Measurements from ENCODE around the gene DYSF.
A peak's percentile ranks its signal among the peaks of the same experiment; 100 is the strongest.

The DYSF gene

DNA sequence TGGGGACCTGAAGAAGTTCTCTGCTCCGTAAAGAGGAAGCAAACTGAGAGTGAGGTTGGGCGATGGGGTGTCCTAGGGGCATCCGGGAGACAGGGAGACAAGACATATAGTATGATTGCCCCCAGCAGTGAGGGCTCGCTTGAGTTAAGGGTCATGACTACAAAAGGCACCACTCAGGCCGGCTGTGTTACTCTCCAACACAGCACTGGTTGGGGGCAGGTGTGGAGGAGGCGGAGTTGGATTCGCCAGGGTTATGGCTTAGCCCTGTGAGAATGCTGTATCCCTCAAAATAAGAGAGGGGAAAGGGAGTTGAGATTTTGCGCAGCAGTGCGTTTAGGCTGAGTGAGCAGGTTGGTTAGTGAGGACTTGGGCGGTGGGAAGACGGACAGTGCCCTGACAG lies 12.0 kb downstream of the DYSF start:
- no peak overlapping the region for H3K27ac ChIP-seq (ENCODE audit: insufficient read depth in 1 of 2, low read depth in 1 of 2, low read length in 2 of 2, poor library complexity in 1 of 2, severe bottlenecking in 2 of 2)
- no peak overlapping the region for H3K4me3 ChIP-seq (ENCODE audit: control insufficient read depth in 1 of 7, extremely low read depth in 1 of 7, insufficient read depth in 4 of 7, low read depth in 2 of 7, low read length in 6 of 7)
- peaks cover 0 to 17% (median 15%) of the 10 kb centered on the region in 4 experiments for H3K4me1 ChIP-seq (ENCODE audit: control extremely low read depth in 1 of 4, control insufficient read depth in 4 of 4, insufficient read depth in 4 of 4, low read length in 3 of 4)
- POLR2A ChIA-PET = no interaction called here
- DNase-seq = no peak
- H3K36me3 ChIP-seq (ENCODE audit: control insufficient read depth in 4 of 4, insufficient read depth in 4 of 4, low read length in 3 of 4) = no peaks in the 10 kb centered on the region
- H3K9me3 ChIP-seq (ENCODE audit: control extremely low read depth in 1 of 5, control insufficient read depth in 4 of 5, insufficient read depth in 2 of 5, low read depth in 1 of 5, low read length in 4 of 5) = peaks cover 0 to 15% (median 11%) of the 10 kb centered on the region in 5 experiments
- CTCF ChIA-PET = no interaction called here
- 48% methylated on average over 11 of the region's 11 CpGs for WGBS (ENCODE audit: insufficient coverage)
- peaks cover 2 to 75% (median 38%) of the 10 kb centered on the region in 5 experiments for H3K27me3 ChIP-seq (replicated peaks in 2 of 5; ENCODE audit: control insufficient read depth in 4 of 5, insufficient read depth in 5 of 5, low read length in 4 of 5)

DNA sequence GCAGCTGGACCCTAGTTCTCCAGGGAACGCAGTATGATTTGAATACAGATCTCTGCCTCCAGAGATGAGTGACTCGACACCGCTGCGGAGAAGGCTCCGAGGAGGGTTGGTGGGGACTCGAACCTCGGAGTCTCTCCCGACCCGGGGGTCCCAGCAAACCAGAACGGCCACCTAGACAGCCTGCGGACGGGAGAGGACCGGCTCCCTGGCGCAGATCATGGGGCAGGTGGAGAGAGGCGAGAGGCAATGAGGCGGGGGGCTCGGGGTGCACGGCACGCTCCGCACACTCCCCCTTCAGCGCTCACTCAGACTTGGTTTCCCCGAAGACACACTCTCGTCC lies 12.6 kb downstream of the DYSF start:
- H3K4me1 ChIP-seq (ENCODE audit: control extremely low read depth in 1 of 4, control insufficient read depth in 4 of 4, insufficient read depth in 4 of 4, low read length in 3 of 4) = peaks cover 0 to 17% (median 15%) of the 10 kb centered on the region in 4 experiments
- WGBS (ENCODE audit: insufficient coverage) = 4% methylated on average over 15 of the region's 23 CpGs
- ChIA-PET CTCF (interaction anchor here (0.5 kb wide), 1 partner anchor 13 kb away, joined by 3 read pairs; no protein-coding TSS in a partner anchor), POLR2A (no interaction called here)
- H3K4me3 ChIP-seq (ENCODE audit: control insufficient read depth in 1 of 7, extremely low read depth in 1 of 7, insufficient read depth in 4 of 7, low read depth in 2 of 7, low read length in 6 of 7) = peak overlapping the region in 6 of 7 experiments; percentile 13 to 86 (median 76)
- H3K36me3 ChIP-seq (ENCODE audit: control insufficient read depth in 4 of 4, insufficient read depth in 4 of 4, low read length in 3 of 4) = no peaks in the 10 kb centered on the region
- peaks cover 2 to 75% (median 38%) of the 10 kb centered on the region in 5 experiments for H3K27me3 ChIP-seq (replicated peaks in 2 of 5; ENCODE audit: control insufficient read depth in 4 of 5, insufficient read depth in 5 of 5, low read length in 4 of 5)
- no peak for DNase-seq
- H3K9me3 ChIP-seq (ENCODE audit: control extremely low read depth in 1 of 5, control insufficient read depth in 4 of 5, insufficient read depth in 2 of 5, low read depth in 1 of 5, low read length in 4 of 5) = peaks cover 0 to 15% (median 11%) of the 10 kb centered on the region in 5 experiments
- no peak overlapping the region for H3K27ac ChIP-seq (ENCODE audit: insufficient read depth in 1 of 2, low read depth in 1 of 2, low read length in 2 of 2, poor library complexity in 1 of 2, severe bottlenecking in 2 of 2)

DNA sequence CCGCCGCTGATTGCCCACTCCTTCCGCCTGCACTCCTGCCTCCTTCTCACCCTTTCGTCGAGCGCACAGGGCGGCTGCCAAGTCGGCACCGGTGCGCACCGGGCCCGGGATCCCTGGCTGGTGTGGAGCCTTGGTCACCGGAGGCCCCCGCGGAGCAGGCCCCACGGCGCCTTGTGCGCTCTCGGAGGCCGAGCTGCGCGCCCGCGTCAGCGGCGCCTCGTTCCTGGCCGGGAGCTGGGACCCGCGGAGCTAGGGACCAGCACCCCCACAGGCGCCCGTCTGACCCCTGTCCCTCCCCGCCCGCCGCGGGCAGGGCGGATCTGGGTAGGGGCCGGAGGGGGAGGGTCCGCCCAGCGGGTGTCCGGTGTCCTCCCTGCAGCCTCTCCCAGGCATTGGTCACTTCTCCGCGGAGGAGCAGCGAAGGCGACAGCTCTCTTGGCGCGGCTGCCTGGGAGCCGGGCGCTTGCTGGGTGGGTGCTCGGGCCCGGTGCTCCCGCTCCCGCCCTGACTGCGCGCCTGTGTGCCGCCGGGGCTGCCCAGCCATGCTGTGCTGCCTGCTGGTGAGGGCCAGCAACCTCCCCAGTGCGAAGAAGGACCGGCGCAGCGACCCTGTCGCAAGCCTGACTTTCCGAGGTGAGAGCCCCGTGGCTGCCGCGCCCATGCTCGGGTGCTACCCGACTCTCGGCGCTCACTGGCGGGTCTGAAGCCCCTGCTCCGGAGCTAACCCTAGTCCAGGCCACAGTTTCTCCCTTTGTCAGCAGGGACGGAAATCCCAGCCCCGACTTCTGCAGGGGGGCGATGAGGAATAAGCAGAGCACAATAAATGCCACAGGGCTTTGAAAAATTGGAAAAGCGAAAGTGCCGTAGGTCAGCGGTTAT lies 13.2 kb downstream of the DYSF start:
- ChIA-PET POLR2A (no interaction called here), CTCF (interaction anchor here (0.5 to 0.8 kb wide), 3 partner anchors 11 to 15 kb away, joined by 3 read pairs; no protein-coding TSS in a partner anchor)
- peaks cover 0 to 15% (median 11%) of the 10 kb centered on the region in 5 experiments for H3K9me3 ChIP-seq (ENCODE audit: control extremely low read depth in 1 of 5, control insufficient read depth in 4 of 5, insufficient read depth in 2 of 5, low read depth in 1 of 5, low read length in 4 of 5)
- peaks cover 2 to 75% (median 40%) of the 10 kb centered on the region in 5 experiments for H3K27me3 ChIP-seq (replicated peaks in 2 of 5; ENCODE audit: control insufficient read depth in 4 of 5, insufficient read depth in 5 of 5, low read length in 4 of 5)
- H3K27ac ChIP-seq (ENCODE audit: insufficient read depth in 1 of 2, low read depth in 1 of 2, low read length in 2 of 2, poor library complexity in 1 of 2, severe bottlenecking in 2 of 2) = no peak overlapping the region
- 0% methylated on average over 57 of the region's 78 CpGs for WGBS (ENCODE audit: insufficient coverage)
- peak in 2 of 3 donors; percentile 23 to 37 for DNase-seq
- H3K4me3 ChIP-seq (ENCODE audit: control insufficient read depth in 1 of 7, extremely low read depth in 1 of 7, insufficient read depth in 4 of 7, low read depth in 2 of 7, low read length in 6 of 7) = peak overlapping the region; percentile 53 to 86 (median 74)
- H3K36me3 ChIP-seq (ENCODE audit: control insufficient read depth in 4 of 4, insufficient read depth in 4 of 4, low read length in 3 of 4) = no peaks in the 10 kb centered on the region
- H3K4me1 ChIP-seq (ENCODE audit: control extremely low read depth in 1 of 4, control insufficient read depth in 4 of 4, insufficient read depth in 4 of 4, low read length in 3 of 4) = peaks cover 0 to 17% (median 15%) of the 10 kb centered on the region in 4 experiments

DNA sequence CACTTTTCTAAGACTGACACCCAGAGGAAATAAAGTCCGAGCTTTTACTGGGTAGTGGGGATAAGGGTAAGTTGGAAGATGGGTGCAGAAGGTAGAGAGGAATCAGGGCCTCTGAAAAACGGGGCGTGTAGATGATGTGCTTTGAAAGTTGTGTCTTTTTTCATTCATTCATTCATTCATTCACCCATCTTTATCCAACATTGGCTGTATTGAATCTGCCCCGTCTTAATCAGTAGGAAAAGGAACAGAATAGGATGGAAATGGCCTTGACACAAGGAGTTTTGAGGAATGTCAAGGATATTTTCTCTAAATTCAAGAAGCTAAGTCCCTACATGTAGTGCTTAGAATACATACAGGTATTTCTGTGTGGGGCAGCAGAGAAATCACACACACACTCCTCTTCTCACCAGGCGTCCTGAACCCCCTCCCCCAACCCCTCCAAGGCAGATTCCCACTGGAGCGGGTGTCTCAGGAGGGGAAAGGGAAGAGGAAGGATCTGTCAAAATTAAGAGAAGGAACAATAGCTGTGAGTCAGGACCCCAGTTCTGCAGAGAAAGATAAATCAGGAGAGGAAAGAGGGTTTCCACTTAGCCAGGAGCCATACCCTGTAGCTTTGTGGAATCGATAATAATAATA lies 13.9 kb downstream of the DYSF start:
- Histone ChIP-seq H3K36me3 (ENCODE audit: control insufficient read depth in 4 of 4, insufficient read depth in 4 of 4, low read length in 3 of 4) (no peaks in the 10 kb centered on the region), H3K4me1 (ENCODE audit: control extremely low read depth in 1 of 4, control insufficient read depth in 4 of 4, insufficient read depth in 4 of 4, low read length in 3 of 4) (peaks cover 0 to 17% (median 15%) of the 10 kb centered on the region in 4 experiments), H3K9me3 (ENCODE audit: control extremely low read depth in 1 of 5, control insufficient read depth in 4 of 5, insufficient read depth in 2 of 5, low read depth in 1 of 5, low read length in 4 of 5) (peaks cover 0 to 11% (median 9%) of the 10 kb centered on the region in 5 experiments), H3K4me3 (ENCODE audit: control insufficient read depth in 1 of 7, extremely low read depth in 1 of 7, insufficient read depth in 4 of 7, low read depth in 2 of 7, low read length in 6 of 7) (peak overlapping the region in 6 of 7 experiments; percentile 65 to 86 (median 76)), H3K27ac (ENCODE audit: insufficient read depth in 1 of 2, low read depth in 1 of 2, low read length in 2 of 2, poor library complexity in 1 of 2, severe bottlenecking in 2 of 2) (no peak overlapping the region), H3K27me3 (replicated peaks in 2 of 5; ENCODE audit: control insufficient read depth in 4 of 5, insufficient read depth in 5 of 5, low read length in 4 of 5) (peaks cover 2 to 75% (median 40%) of the 10 kb centered on the region in 5 experiments)
- DNase-seq = no peak
- 0% methylated on average over 2 of the region's 7 CpGs for WGBS (ENCODE audit: insufficient coverage)
- ChIA-PET CTCF (interaction anchor here (0.8 kb wide), 1 partner anchor 12 kb away, joined by 3 read pairs; no protein-coding TSS in a partner anchor), POLR2A (interaction anchor here (0.6 kb wide), 1 partner anchor 136 kb away, joined by 4 read pairs; the partner anchor contains the start of gene ZNF638)

DNA sequence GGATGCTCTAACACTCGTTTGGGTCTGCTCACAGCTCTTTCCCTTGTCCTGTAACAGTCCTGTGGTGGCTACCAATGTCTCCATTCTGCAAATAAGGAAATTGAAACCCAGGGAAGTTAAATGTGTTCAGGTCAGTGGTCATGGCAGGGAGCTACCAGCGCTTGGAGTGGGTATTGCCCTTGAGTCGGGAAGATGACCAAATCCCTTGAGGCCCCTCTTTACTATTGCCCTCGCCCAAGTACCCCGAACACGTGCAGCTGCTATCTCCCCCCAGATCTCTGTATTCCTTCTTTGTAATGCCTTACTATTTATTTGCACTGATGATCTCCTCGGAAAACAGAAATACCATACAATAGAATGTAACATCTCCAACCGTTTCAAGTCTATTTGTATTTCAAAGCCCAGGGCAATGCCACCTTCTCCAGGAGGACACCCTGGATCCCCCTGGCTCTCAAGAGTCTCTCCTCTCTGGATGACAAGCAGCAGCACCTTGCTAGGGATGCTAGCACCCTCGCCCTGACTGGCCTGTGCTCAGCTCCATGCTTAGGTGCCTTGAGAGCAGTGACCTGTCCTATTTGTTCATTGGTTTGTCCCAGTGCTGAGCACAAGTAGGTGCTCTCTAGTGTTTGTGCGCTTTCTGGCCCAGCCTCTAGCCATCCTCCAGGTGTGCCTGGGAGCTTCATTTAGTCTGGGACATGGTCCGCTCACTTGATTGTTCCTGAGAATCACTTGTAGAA lies 15.1 kb downstream of the DYSF start:
- DNase-seq = no peak
- peaks cover 0 to 17% (median 15%) of the 10 kb centered on the region in 4 experiments for H3K4me1 ChIP-seq (ENCODE audit: control extremely low read depth in 1 of 4, control insufficient read depth in 4 of 4, insufficient read depth in 4 of 4, low read length in 3 of 4)
- ChIA-PET CTCF (interaction anchor here (1.5 kb wide), 1 partner anchor 8 kb away, joined by 4 read pairs; no protein-coding TSS in a partner anchor), POLR2A (no interaction called here)
- peaks cover 0 to 2% (median 0%) of the 10 kb centered on the region in 5 experiments for H3K9me3 ChIP-seq (ENCODE audit: control extremely low read depth in 1 of 5, control insufficient read depth in 4 of 5, insufficient read depth in 2 of 5, low read depth in 1 of 5, low read length in 4 of 5)
- H3K4me3 ChIP-seq (ENCODE audit: control insufficient read depth in 1 of 7, extremely low read depth in 1 of 7, insufficient read depth in 4 of 7, low read depth in 2 of 7, low read length in 6 of 7) = no peak overlapping the region
- H3K36me3 ChIP-seq (ENCODE audit: control insufficient read depth in 4 of 4, insufficient read depth in 4 of 4, low read length in 3 of 4) = no peaks in the 10 kb centered on the region
- H3K27me3 ChIP-seq (replicated peaks in 2 of 5; ENCODE audit: control insufficient read depth in 4 of 5, insufficient read depth in 5 of 5, low read length in 4 of 5) = peaks cover 2 to 65% (median 40%) of the 10 kb centered on the region in 5 experiments
- WGBS (ENCODE audit: insufficient coverage) = 78% methylated on average over 11 of the region's 11 CpGs
- H3K27ac ChIP-seq (ENCODE audit: insufficient read depth in 1 of 2, low read depth in 1 of 2, low read length in 2 of 2, poor library complexity in 1 of 2, severe bottlenecking in 2 of 2) = no peak overlapping the region

DNA sequence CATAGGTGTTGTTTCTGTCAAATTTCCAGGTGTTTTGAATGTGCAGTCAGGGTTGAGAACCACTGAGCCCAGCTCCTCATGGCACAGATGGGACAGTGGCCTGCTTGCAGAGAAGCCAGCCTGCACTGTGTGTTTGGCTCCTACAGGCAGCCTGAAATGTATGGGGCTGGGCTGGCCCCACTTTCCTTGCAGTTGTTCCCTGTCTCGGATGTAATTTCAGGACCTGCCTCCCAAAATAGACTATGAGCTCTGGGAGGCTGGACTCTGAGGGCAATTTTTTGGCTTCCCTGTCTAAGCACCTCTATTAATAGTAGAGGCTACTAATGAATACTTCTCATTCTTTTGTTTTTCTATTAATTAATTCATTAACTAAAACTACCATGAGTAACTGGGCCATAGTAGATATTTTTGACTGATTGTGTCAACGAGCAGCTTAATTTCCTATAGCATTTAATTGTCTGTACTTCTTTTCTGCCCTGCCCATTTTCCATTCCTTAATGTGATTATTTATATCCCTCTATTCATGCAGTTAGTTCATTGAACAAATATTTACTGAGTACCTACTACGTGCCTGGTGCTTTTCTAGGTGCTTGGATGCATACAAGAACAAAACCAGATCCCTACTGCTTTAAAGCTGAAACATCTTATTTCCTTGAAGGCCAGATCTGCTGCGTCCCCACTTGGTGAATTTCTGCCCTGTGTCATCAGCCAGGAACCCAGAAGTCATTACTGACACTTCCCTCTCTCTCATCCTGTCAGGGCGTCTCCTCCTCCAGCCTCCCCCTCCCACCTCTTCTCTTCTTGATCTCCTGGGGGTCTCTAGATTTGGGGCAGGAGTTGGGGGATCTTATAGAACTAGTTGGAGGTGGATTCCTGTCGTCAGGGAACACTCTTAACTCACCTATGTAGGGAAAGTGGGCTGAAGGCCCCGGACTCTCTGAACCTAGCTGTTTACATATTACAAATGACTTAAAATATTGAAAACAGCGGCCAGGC lies 16.3 kb downstream of the DYSF start:
- H3K36me3 ChIP-seq (ENCODE audit: control insufficient read depth in 4 of 4, insufficient read depth in 4 of 4, low read length in 3 of 4) = no peaks in the 10 kb centered on the region
- H3K4me3 ChIP-seq (ENCODE audit: control insufficient read depth in 1 of 7, extremely low read depth in 1 of 7, insufficient read depth in 4 of 7, low read depth in 2 of 7, low read length in 6 of 7) = no peak overlapping the region
- H3K27me3 ChIP-seq (replicated peaks in 2 of 5; ENCODE audit: control insufficient read depth in 4 of 5, insufficient read depth in 5 of 5, low read length in 4 of 5) = peaks cover 2 to 53% (median 35%) of the 10 kb centered on the region in 5 experiments
- no peak for DNase-seq
- POLR2A ChIA-PET = no interaction called here
- WGBS (ENCODE audit: insufficient coverage) = 82% methylated on average over 4 of the region's 8 CpGs
- H3K9me3 ChIP-seq (ENCODE audit: control extremely low read depth in 1 of 5, control insufficient read depth in 4 of 5, insufficient read depth in 2 of 5, low read depth in 1 of 5, low read length in 4 of 5) = no peaks in the 10 kb centered on the region
- no peak overlapping the region for H3K27ac ChIP-seq (ENCODE audit: insufficient read depth in 1 of 2, low read depth in 1 of 2, low read length in 2 of 2, poor library complexity in 1 of 2, severe bottlenecking in 2 of 2)
- peaks cover 0 to 19% (median 17%) of the 10 kb centered on the region in 4 experiments for H3K4me1 ChIP-seq (ENCODE audit: control extremely low read depth in 1 of 4, control insufficient read depth in 4 of 4, insufficient read depth in 4 of 4, low read length in 3 of 4)
- CTCF ChIA-PET = interaction anchor here (1.5 kb wide), 1 partner anchor 9 kb away, joined by 4 read pairs; no protein-coding TSS in a partner anchor

Measured in common myeloid progenitor, CD34-positive (primary cell).